ENCODE data around the gene BPIFB6. TPM values are rescaled to one million over a fixed set of nuclear protein-coding genes. Genes with fewer than 3 reads are reported as not detected.

The BPIFB6 gene
- polyA plus RNA-seq, 2 of the 4 experiments (the other 2 are of a cell fraction): not detected

- TF ChIP-seq, protein P1, sequence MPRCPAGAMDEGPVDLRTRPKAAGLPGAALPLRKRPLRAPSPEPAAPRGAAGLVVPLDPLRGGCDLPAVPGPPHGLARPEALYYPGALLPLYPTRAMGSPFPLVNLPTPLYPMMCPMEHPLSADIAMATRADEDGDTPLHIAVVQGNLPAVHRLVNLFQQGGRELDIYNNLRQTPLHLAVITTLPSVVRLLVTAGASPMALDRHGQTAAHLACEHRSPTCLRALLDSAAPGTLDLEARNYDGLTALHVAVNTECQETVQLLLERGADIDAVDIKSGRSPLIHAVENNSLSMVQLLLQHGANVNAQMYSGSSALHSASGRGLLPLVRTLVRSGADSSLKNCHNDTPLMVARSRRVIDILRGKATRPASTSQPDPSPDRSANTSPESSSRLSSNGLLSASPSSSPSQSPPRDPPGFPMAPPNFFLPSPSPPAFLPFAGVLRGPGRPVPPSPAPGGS (IDR thresholded peaks at IDR 0.05): no peak
- no peak for TF ChIP-seq CTCF (IDR thresholded peaks at IDR 0.05)
- TF ChIP-seq MAFK (IDR thresholded peaks at IDR 0.05; ENCODE audit: partially characterized antibody): no peak
Measured at GRCh38 chr20:33065785-33066184, 34.3 kb downstream of the BPIFB6 start (continued).

DNA sequence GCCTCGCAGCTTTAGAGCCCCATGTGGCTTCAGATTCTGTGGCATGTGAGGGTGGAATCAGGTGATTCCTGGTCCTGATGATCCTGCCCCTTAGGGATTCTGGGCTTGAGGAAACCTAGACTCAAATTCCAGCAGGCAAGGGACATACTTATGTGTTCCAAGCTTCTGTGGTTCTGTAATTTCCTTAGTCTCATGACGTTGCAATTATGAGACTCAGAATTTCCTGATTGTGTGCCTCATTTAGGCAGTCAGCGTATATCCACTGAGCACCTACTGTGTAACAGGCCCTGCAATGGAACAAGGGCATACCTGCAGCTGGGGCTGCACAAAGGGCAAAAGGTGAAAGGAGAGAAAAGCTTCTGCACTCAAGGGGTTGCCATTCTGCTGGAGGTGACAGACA is 36.4 kb downstream of the BPIFB6 start:
- Histone ChIP-seq H3K4me2 (no peak overlapping the region), H3K9me3 (no peaks in the 10 kb centered on the region), H3K27ac (no peak overlapping the region), H3K4me1 (no peaks in the 10 kb centered on the region), H3K4me3 (no peak overlapping the region)
- no peak for ATAC-seq
- POLR2A ChIA-PET: no interaction called here
- DNase-seq (ENCODE audit: low read depth in 1 of 2, low spot score in 1 of 2): no peak
- CTCF ChIA-PET: interaction anchor here (1.2 to 3.5 kb wide), 2 partner anchors 9 to 28 kb away, joined by 3 to 16 read pairs; no protein-coding TSS in a partner anchor
- 71% methylated on average over 3 of the region's 3 CpGs for WGBS (ENCODE audit: missing lambda C conversion rate)
- FAIRE-seq: no peak
- TF ChIP-seq SREBF2 (IDR thresholded peaks at IDR 0.05) (no peak), POLR2A (IDR thresholded peaks at IDR 0.05; ENCODE audit: low read length) (no peak), TFCP2L1 (CRISPR knock-in tag; IDR thresholded peaks at IDR 0.05) (no peak), RNF2 (IDR thresholded peaks at IDR 0.05; ENCODE audit: borderline replicate concordance, low read depth) (no peak), JUNB (IDR thresholded peaks at IDR 0.05) (no peak), GATA3 (IDR thresholded peaks at IDR 0.05; ENCODE audit: borderline replicate concordance) (no peak), SMC3 (IDR thresholded peaks at IDR 0.05) (no peak), PBX3 (IDR thresholded peaks at IDR 0.05) (no peak), MAFK (IDR thresholded peaks at IDR 0.05; ENCODE audit: partially characterized antibody) (no peak), PHF8 (IDR thresholded peaks at IDR 0.05; ENCODE audit: borderline replicate concordance, low read depth) (no peak), NPAS2 (CRISPR knock-in tag; IDR thresholded peaks at IDR 0.05; ENCODE audit: borderline replicate concordance) (no peak)
- TF ChIP-seq, protein P2, sequence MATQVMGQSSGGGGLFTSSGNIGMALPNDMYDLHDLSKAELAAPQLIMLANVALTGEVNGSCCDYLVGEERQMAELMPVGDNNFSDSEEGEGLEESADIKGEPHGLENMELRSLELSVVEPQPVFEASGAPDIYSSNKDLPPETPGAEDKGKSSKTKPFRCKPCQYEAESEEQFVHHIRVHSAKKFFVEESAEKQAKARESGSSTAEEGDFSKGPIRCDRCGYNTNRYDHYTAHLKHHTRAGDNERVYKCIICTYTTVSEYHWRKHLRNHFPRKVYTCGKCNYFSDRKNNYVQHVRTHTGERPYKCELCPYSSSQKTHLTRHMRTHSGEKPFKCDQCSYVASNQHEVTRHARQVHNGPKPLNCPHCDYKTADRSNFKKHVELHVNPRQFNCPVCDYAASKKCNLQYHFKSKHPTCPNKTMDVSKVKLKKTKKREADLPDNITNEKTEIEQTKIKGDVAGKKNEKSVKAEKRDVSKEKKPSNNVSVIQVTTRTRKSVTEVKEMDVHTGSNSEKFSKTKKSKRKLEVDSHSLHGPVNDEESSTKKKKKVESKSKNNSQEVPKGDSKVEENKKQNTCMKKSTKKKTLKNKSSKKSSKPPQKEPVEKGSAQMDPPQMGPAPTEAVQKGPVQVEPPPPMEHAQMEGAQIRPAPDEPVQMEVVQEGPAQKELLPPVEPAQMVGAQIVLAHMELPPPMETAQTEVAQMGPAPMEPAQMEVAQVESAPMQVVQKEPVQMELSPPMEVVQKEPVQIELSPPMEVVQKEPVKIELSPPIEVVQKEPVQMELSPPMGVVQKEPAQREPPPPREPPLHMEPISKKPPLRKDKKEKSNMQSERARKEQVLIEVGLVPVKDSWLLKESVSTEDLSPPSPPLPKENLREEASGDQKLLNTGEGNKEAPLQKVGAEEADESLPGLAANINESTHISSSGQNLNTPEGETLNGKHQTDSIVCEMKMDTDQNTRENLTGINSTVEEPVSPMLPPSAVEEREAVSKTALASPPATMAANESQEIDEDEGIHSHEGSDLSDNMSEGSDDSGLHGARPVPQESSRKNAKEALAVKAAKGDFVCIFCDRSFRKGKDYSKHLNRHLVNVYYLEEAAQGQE (IDR thresholded peaks at IDR 0.05): no peak

GRCh38 chr20:33068251-33068939 is 36.9 kb downstream of the BPIFB6 start:
- Histone ChIP-seq H3K9me3 (no peaks in the 10 kb centered on the region), H3K4me1 (no peaks in the 10 kb centered on the region), H3K27ac (no peak overlapping the region), H3K4me3 (no peak overlapping the region), H3K4me2 (no peak overlapping the region)
- no peak for DNase-seq (ENCODE audit: low read depth in 1 of 2, low spot score in 1 of 2)
- no peak for ATAC-seq
- POLR2A ChIA-PET: no interaction called here
- CTCF ChIA-PET: interaction anchor here (3.5 kb wide), 1 partner anchor 27 kb away, joined by 16 read pairs; no protein-coding TSS in a partner anchor
- 56% methylated on average over 12 of the region's 12 CpGs for WGBS (ENCODE audit: missing lambda C conversion rate)
- FAIRE-seq: no peak
- TF ChIP-seq, protein P1 (IDR thresholded peaks at IDR 0.05): no peak
- TF ChIP-seq KDM1A (IDR thresholded peaks at IDR 0.05; ENCODE audit: low read depth) (no peak), TFCP2L1 (CRISPR knock-in tag; IDR thresholded peaks at IDR 0.05) (no peak), RNF2 (IDR thresholded peaks at IDR 0.05; ENCODE audit: borderline replicate concordance, low read depth) (no peak), SREBF2 (IDR thresholded peaks at IDR 0.05) (no peak), MAZ (IDR thresholded peaks at IDR 0.05; ENCODE audit: borderline replicate concordance, low read depth, low read length) (no peak), NPAS2 (CRISPR knock-in tag; IDR thresholded peaks at IDR 0.05; ENCODE audit: borderline replicate concordance) (no peak), JUN (IDR thresholded peaks at IDR 0.05) (no peak), JUNB (IDR thresholded peaks at IDR 0.05) (no peak), POLR2AphosphoS2 (conservative IDR thresholded peaks at IDR 0.05; ENCODE audit: low read length) (no peak), ZSCAN20 (CRISPR knock-in tag; IDR thresholded peaks at IDR 0.05) (no peak), SMC3 (IDR thresholded peaks at IDR 0.05) (no peak), HOXB13 (CRISPR knock-in tag; IDR thresholded peaks at IDR 0.05; ENCODE audit: low read depth) (no peak), CBX8 (IDR thresholded peaks at IDR 0.05) (no peak), HES2 (IDR thresholded peaks at IDR 0.05) (no peak), CHD4 (IDR thresholded peaks at IDR 0.05; ENCODE audit: borderline replicate concordance) (no peak)
- TF ChIP-seq, protein P3, sequence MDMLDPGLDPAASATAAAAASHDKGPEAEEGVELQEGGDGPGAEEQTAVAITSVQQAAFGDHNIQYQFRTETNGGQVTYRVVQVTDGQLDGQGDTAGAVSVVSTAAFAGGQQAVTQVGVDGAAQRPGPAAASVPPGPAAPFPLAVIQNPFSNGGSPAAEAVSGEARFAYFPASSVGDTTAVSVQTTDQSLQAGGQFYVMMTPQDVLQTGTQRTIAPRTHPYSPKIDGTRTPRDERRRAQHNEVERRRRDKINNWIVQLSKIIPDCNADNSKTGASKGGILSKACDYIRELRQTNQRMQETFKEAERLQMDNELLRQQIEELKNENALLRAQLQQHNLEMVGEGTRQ (IDR thresholded peaks at IDR 0.05): no peak

Data from A549 (cell line).